Islet of Langerhans (tissue), 1 donor: Measurements from ENCODE around the gene CASTOR1.

Experiments
- FAIRE-seq: peaks from one replicate; lab custom pipeline; 2011; peaks lifted over from hg19 to GRCh38; lab: Jason Lieb, UNC

Gene CASTOR1

DNA sequence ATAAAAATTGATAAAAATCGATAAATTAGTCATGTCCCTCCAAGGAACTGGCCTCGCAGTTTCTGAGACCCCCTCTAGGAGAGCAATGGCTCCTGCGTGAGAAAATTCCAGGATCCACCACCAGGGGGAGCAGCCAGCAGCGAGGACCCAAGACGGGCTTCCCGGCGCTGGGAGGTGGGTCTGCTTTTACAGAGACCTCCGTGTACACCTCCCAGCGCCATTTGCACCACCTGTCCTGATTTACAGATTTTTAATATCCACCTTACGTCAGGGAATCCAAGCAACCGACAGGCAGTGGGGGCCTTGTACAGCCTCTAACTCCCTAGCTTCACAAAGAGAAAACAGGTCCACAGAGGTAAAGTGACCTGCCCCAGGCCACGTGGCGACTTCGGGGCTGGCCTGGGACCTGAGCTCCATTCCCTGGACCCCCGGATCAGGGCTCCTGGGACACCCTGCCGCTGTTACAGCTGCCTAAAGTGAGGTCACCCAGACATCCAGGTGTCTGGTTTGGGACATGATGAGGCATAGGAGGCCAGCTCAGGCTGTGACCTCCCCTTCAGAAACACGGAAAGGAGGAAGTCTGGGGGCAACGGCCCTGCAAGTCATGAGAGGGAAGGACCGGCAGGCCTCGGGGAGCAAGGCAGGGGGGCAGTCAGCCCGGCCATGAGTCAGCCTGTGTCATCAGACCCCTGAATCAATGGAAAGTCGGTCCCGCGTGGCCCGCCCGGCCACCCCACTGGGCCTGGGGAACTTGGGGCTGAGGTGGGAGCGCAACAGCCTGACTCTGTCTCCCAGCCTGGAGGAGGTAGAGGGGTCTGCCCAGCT, 26.2 kb downstream of the CASTOR1 start:
- no peak for FAIRE-seq

GRCh38 chr22:30262112-30262511, 27.2 kb downstream of the CASTOR1 start:
- FAIRE-seq = no peak

- no peak for FAIRE-seq
These were observed 28.2 kb downstream of the CASTOR1 start for GRCh38 chr22:30261134-30261533.

DNA sequence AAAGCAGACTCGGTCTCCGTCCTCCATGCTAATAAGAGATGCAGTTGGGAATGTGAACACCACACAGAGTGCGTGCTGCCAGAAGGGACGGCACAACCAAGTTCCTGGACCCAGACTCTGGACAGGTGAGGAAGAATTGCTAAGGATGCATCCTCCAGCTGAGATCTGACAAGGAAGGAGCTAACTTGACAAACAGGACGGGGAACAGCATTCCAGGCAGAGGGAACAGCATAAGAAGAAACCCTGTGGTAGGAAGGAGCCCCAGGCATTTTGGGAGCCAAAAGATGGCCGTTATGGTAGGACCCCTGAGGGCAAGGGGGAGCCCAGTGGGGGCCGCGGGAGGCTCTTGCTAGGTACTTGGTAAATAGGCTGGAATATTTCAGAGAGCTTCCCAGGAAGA, 28.6 kb downstream of the CASTOR1 start:
- FAIRE-seq = no peak

- no peak for FAIRE-seq
These were observed 29.0 kb downstream of the CASTOR1 start for GRCh38 chr22:30260276-30260675.

- no peak for FAIRE-seq
These were observed 35.0 kb downstream of the CASTOR1 start for GRCh38 chr22:30254314-30254713.

- FAIRE-seq = no peak
These were observed 36.0 kb downstream of the CASTOR1 start for GRCh38 chr22:30253205-30253852.

DNA sequence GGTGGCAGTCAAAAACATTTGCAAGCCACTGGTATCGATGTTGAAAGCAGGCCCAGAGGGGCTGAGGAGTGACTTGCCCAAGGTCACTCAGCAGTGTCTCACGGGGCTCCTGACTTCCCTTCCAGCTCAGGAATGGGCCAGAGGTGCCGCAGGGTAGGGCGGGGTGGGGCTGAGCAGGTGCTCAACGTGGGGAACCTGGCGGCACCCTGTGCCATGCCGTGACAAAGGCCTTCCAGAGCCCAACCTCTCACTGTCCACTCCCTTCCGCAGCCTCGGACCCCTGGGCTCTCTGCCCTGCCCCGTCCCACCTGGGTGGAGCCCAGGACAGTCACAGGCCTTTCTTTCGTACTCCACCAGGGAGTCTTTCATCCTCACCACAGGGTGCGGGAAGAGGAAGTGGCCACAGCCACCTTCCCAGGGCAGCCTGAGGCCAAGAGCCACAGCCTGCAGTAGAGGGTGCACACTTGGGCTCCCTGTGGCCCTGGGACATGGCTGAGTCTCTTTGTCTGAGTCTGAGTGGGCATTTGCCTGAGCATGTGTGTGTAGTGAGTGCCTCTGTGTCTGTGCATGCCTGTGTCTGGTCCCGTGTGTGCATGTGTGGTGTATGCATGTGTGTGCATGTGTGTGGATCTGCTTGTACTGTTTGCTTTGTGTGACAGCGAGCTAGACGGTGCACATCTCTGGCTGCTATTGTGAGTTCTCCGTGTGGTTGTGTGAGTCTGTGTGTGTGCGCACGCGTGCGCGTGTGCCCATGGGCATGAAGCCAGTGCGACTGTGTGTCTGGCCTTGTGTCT, 36.7 kb downstream of the CASTOR1 start:
- no peak for FAIRE-seq

DNA sequence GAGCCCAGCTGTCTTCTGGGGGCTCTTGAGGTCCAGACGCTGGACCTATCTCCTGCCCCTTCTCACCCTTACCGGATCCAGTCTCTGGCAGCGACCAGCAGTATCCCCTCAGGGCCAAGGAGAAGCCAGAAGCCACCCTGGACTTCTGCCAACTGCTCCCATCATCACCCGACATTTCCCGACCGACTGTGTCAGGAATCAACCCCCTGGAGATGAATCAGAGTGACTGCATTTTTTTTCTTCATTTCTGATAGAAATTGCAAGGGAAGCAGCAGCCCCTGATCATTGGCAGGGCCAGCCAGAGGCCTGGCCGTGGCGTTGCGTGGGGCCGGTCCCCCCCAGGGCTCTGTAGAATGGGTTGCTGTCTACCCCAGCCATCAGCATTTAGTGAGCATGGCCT, 37.6 kb downstream of the CASTOR1 start:
- FAIRE-seq = no peak

DNA sequence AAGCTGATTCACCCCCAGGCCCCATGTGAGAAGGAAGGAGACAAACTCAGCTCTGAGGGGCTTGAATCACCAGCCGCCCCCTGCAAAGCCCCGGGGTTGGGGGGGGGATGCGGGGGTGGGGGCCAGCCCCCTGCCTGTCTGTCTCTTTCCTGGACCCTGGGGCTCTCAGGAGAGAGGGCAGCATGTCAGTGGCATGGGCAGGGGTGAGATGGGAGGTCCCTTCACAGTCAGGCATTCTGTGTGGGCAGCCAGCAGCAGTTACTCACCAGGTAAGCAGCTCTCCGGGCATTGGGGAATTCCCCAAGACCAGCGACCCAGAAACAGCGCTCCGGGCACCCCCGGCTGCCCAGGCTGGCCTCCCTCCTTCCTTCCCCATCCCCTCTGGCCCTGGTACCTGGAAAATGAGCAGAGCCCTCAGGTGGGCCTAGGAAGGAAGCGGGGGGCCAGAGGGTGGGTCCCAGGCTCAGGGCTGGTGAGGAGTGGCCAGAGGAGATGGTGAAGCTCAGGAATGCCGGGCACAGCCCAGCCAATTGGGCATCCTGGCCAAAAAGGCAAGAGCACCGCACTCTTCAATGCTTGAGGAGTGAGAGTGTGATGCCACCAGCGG, 38.5 kb downstream of the CASTOR1 start:
- FAIRE-seq = no peak

- FAIRE-seq = no peak
These were observed 39.2 kb downstream of the CASTOR1 start for GRCh38 chr22:30250039-30250565.

- no peak for FAIRE-seq
These were observed 40.0 kb downstream of the CASTOR1 start for GRCh38 chr22:30249049-30250038.

DNA sequence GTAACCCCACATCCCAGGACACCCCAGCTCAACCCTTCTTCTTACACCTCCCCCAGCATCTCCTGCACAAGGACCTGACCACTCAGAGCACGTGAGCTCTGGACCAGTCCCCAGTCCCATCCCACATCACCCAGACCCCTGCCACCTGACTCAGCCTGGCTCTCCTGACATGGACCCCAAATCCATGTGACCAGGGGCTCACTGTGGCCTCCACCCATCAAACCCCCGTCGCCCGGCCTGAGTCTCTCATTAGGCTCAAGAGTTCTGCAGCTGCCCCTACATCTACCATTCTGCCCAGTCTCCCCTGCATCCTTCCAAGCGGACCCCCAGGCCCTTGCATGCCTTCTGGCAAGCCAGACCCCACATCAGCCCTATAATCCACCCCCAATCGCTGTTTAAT, 40.8 kb downstream of the CASTOR1 start:
- FAIRE-seq = no peak

GRCh38 chr22:30247974-30248373, 41.3 kb downstream of the CASTOR1 start:
- FAIRE-seq = no peak

DNA sequence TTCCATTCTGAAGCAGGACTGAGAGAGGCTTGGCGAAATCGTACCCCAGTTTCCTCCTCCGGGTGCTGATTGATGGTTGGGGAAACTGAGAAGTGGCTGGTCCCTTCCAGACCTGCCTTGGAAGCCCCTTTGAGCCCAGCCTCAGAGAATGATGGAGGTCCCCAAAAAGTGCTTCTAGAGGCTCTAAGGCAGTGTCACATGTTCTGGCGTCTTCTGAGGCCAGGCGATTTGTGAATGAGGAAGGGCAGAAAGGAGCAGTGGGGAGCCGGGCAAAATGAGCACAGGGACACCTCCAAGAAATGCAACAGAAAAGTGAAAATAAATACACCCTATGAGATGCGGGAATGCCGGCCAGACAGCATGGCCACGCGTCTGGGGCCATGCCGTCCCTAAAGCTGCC, 41.7 kb downstream of the CASTOR1 start:
- no peak for FAIRE-seq

DNA sequence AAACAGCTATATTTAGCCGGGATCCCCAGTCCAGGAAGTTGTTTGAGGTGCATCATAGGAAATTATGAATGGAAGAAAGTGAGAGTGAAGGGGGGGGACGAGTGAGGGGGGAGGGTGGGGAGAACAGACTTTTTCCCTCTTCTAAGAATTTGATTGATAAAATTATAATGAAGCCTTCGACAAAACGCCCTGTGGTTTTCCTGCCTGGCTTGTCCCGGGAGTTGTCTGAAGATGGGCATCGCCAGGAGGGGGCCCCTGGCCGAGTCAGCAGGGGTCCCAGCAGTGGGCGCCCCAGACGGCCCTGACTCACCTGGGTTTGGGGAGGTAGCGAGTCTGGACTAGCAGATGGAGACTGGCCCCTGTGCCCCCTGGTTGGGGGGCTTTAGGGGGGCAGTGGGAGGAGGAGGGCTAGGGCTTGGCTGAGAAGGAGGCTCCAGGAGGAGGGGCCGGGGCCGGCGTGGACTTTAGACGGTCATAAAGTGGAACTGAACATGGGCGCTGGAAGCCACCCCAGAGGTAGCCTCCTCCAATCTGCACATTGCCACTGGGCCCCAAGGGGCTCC, 42.4 kb downstream of the CASTOR1 start:
- FAIRE-seq = no peak

DNA sequence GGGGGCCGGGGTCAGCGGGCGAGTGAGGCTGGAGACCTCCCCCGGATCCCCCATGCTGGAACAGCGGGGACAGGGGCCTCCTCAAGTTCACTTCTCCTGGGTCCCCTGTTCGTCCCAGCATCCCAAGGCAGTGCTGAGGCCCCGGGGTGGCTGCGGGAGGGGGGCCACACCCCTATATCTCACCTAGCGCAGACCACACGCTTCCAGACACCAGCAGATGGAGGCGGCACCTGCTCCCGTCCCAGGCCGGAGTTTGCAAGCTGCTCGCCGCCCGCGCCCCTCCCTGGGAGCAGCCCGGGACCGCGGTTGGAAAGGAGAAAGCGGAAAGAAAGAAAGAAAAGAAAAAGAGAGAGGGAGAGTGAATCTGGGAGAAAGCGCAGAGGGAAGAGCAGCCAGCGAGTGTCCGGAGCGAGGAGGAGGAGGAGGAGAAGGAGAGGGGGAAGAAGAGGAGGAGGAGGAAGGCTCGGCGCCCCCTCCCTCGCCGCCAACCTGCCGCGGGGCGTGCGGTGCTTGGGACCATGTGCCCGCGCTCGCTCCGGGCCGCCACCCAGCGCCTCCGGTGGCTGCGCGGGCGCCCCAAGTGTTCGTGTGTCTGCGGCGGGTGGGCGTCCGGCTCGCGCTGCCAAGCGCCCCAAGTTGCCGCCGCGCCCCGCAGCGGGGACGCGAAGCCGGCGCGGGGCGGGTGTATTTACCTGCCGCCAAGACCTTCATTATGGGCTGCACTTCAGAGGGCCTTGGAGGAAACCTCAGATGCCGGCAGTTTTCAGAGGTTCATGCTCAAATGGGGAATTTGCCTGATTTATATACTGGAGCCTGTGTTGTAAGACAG, 43.1 kb downstream of the CASTOR1 start, which contains the start of gene LIF:
Gene LIF, minus strand, starts transcription at position 775 of the 829 bp plus-strand sequence. Its CDS starts 64 bp downstream, at position 711.
- FAIRE-seq = no peak

GRCh38 chr22:30245181-30245984, 43.9 kb downstream of the CASTOR1 start:
- FAIRE-seq = no peak

- no peak for FAIRE-seq
These were observed 44.7 kb downstream of the CASTOR1 start for GRCh38 chr22:30244641-30245040.
